ENCODE results near the gene DSTN. TPM values are rescaled to one million over a fixed set of nuclear protein-coding genes. Genes with fewer than 3 reads are reported as not detected.

The DSTN gene
- total RNA-seq, 3 donors from 2014 or later, result 180 to 384 (median 272) TPM

DNA sequence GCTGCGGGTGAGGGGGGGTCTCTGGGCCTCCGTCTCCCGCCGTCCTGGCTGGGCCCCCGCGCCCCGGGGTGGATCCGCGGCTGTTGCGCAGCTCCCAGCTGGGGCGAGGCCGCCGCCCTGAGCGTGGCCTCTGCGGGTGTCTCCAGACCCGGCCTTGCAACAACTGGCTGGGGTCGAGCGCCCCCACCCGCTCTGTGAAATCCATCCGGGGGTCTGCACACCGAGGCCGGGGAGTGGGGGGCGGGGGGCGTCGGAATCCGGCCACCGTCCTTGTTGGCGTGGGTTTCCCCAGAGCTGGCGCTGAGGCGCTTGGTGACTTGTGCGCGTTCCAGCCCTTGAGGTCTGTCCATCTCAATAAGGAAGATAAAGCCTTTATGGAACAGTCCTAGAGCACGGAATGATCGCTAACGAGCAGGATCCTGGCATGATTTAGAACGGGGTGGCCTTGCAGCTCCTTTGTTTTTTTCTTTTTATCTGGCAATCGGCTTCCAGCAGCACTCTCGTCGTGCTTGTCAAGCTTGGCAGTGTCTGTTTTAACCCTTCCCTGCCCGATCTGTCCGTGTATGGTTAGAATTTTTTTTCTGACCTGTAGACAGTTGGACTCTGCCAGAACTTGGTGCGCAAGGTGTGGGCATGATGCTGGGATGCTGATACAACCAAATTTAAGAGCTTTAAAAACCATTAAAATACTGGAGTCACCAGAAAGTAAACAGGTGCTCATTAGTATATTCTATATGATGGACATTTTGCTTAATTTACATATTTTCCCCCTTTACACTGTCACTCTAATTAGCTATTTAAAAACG lies 675 bp downstream of the DSTN start:
- peak; percentile 46 to 58 for DNase-seq (ENCODE audit: low spot score in 2 of 2)
- TF ChIP-seq POLR2AphosphoS5 (IDR thresholded peaks at IDR 0.05) (peak in 1 of 3 donors; percentile 27), POLR2A (IDR thresholded peaks at IDR 0.05) (no peak)
- TF ChIP-seq, protein P1, sequence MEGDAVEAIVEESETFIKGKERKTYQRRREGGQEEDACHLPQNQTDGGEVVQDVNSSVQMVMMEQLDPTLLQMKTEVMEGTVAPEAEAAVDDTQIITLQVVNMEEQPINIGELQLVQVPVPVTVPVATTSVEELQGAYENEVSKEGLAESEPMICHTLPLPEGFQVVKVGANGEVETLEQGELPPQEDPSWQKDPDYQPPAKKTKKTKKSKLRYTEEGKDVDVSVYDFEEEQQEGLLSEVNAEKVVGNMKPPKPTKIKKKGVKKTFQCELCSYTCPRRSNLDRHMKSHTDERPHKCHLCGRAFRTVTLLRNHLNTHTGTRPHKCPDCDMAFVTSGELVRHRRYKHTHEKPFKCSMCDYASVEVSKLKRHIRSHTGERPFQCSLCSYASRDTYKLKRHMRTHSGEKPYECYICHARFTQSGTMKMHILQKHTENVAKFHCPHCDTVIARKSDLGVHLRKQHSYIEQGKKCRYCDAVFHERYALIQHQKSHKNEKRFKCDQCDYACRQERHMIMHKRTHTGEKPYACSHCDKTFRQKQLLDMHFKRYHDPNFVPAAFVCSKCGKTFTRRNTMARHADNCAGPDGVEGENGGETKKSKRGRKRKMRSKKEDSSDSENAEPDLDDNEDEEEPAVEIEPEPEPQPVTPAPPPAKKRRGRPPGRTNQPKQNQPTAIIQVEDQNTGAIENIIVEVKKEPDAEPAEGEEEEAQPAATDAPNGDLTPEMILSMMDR (IDR thresholded peaks at IDR 0.05), result no peak
- intact Hi-C loops (cut with DNase I; ENCODE audit: low total_unique reads), result no loop called here

DNA sequence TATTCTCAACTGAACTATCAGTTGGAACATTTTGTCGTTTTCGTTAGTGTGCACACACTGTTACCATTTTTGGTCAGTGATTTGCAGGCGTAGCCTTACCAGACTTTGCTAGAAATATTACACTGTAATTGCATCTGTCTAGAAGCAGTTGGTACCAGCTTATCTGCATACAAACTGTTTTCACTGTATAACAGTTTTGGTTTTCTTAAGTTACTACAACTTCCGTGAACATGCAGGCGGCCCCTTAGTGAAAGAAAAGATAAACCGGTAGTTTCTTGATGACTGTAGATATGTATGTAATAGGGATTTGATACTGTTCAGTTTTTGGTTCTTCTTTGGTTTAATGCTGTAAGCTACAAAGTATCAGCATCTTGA lies 1.3 kb downstream of the DSTN start:
- Histone ChIP-seq H3K4me3 (peak overlapping the region; percentile 88 to 100 (median 95)), H3K27ac (peak overlapping the region; percentile 100), H3K36me3 (no peaks in the 10 kb centered on the region), H3K9me3 (no peaks in the 10 kb centered on the region), H3K27me3 (no peaks in the 10 kb centered on the region), H3K4me1 (peaks cover 0 to 18% of the 10 kb centered on the region in 2 donors)
- intact Hi-C loops (cut with DNase I; ENCODE audit: low total_unique reads), result no loop called here
- TF ChIP-seq, protein P1 (IDR thresholded peaks at IDR 0.05), result no peak
- TF ChIP-seq POLR2AphosphoS5 (IDR thresholded peaks at IDR 0.05) (no peak), POLR2A (IDR thresholded peaks at IDR 0.05) (no peak)
- DNase-seq (ENCODE audit: low spot score in 2 of 2), result no peak

More for the DNA sequence above, 675 bp downstream of the DSTN start:
- no peaks in the 10 kb centered on the region for H3K36me3 ChIP-seq
- no peaks in the 10 kb centered on the region for H3K9me3 ChIP-seq
- H3K4me3 ChIP-seq, result peak overlapping the region; percentile 88 to 100 (median 95)
- no peaks in the 10 kb centered on the region for H3K27me3 ChIP-seq
- H3K27ac ChIP-seq, result peak overlapping the region; percentile 100
- peaks cover 0 to 13% of the 10 kb centered on the region in 2 donors for H3K4me1 ChIP-seq

DNA sequence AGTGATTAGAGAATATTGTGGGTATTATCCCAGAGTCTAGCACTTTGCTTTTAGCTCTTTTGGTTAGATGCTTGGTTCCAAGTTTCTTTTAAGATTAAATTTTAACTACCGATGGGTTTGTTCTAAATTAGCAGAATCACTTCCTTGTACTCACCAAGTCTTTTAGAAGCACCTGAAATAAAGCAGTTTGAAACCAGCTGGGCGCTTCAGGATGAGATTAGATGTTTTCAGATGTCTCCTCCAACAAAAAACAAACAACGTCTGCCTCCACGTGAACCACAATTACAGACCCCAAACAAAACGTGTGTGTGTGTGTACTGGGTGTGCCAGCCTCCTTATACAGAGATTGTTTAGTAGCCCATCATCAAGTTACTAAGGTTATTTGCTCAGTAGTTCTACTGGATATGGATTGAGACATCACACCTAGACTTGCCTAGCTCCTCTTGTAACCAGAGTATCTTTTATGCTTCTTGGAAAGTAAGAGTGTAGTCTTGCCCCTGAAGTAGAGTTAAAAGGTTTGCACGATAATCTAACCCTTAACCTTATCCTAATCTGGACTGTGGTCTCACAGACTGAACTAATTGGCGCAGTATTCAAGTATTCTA lies 2.3 kb downstream of the DSTN start:
- no peak for TF ChIP-seq POLR2AphosphoS5 (IDR thresholded peaks at IDR 0.05)
- TF ChIP-seq POLR2A (IDR thresholded peaks at IDR 0.05), result no peak
- H3K4me1 ChIP-seq, result peaks cover 0 to 20% of the 10 kb centered on the region in 2 donors
- no peaks in the 10 kb centered on the region for H3K27me3 ChIP-seq
- intact Hi-C loops (cut with DNase I; ENCODE audit: low total_unique reads), result no loop called here
- no peaks in the 10 kb centered on the region for H3K9me3 ChIP-seq
- no peaks in the 10 kb centered on the region for H3K36me3 ChIP-seq
- peak overlapping the region; percentile 88 to 100 (median 95) for H3K4me3 ChIP-seq
- DNase-seq (ENCODE audit: low spot score in 2 of 2), result no peak
- H3K27ac ChIP-seq, result peak overlapping the region; percentile 59 to 100

DNA sequence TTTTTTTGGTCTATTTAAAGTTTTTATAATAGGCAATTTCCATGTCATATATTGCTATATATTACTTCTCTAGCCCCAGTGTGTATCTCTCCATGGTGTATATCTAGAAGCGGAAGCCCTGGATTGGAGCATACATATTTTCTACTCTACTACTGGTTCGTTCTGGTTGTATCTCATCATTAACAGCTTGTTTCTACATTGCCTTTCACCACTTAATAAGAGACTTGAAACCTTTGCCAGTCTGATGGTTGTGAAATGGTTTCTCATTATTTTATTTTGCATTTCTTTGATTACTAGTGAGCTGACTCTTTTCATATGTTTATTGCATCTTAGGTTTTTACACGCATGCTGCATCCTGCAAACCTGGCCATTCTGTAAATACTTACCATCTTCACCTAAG lies 3.6 kb downstream of the DSTN start:
- H3K4me3 ChIP-seq, result no peak overlapping the region
- H3K27ac ChIP-seq, result peak overlapping the region in 1 of 2 donors; percentile 100
- intact Hi-C loops (cut with DNase I; ENCODE audit: low total_unique reads), result no loop called here

DNA sequence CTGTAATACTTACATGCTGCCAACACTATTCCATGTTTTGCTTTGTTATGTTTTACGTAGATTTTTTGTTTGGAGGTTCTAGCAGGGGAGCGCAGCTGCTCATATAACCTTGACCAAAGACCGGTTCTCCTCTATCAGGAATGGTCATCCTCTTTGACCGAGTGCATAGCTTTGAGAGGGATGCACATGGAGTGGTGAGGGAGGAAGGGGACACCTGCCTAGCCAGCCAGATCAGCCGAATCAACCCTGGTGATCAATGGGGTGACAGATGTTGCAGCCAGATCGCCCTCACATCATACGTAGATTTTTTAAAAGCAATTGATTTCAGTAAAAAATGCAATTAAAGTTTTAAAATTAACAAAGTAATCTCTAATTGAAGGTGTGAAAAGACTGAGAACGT lies 6.3 kb downstream of the DSTN start:
- H3K27ac ChIP-seq, result no peak overlapping the region

More for the DNA sequence above, 3.6 kb downstream of the DSTN start:
- Histone ChIP-seq H3K27me3 (no peaks in the 10 kb centered on the region), H3K4me1 (peaks cover 0 to 20% of the 10 kb centered on the region in 2 donors), H3K9me3 (no peaks in the 10 kb centered on the region), H3K36me3 (no peaks in the 10 kb centered on the region)
- no peak for DNase-seq (ENCODE audit: low spot score in 2 of 2)
- TF ChIP-seq POLR2AphosphoS5 (IDR thresholded peaks at IDR 0.05) (no peak), POLR2A (IDR thresholded peaks at IDR 0.05) (no peak)
- TF ChIP-seq, protein P1 (IDR thresholded peaks at IDR 0.05), result no peak

More for the DNA sequence above, 6.3 kb downstream of the DSTN start:
- Histone ChIP-seq H3K27me3 (no peaks in the 10 kb centered on the region), H3K4me1 (peaks cover 0 to 28% of the 10 kb centered on the region in 2 donors), H3K9me3 (no peaks in the 10 kb centered on the region), H3K4me3 (no peak overlapping the region), H3K36me3 (no peaks in the 10 kb centered on the region)
- no peak for TF ChIP-seq POLR2AphosphoS5 (IDR thresholded peaks at IDR 0.05)
- TF ChIP-seq, protein P1 (IDR thresholded peaks at IDR 0.05), result no peak
- no peak for TF ChIP-seq POLR2A (IDR thresholded peaks at IDR 0.05)
- intact Hi-C loops (cut with DNase I; ENCODE audit: low total_unique reads), result no loop called here
- no peak for DNase-seq (ENCODE audit: low spot score in 2 of 2)

All from breast epithelium (tissue), 4 donors.